OCI-LY3 (cell line): ENCODE data around the gene LAIR2.

Experiments
- EZH2phosphoT487 ChIP-seq: fragments of 200-600 bp; shearing (Covaris generic); IDR thresholded peaks from 2 replicates; pipeline ENCODE4 v1.6.1; 2018; ENCODE audit warnings: antibody characterized with exemption, mixed run types, low read depth
- TF ChIP-seq, protein P1 (sequence below): fragments of 200-600, 300-600 bp; sonication (generic); IDR thresholded peaks from 2 replicates; pipeline ENCODE4 v1.5.1; 2014; ENCODE audit warnings: antibody characterized with exemption, low read length, low read depth

- TF ChIP-seq, protein P1, sequence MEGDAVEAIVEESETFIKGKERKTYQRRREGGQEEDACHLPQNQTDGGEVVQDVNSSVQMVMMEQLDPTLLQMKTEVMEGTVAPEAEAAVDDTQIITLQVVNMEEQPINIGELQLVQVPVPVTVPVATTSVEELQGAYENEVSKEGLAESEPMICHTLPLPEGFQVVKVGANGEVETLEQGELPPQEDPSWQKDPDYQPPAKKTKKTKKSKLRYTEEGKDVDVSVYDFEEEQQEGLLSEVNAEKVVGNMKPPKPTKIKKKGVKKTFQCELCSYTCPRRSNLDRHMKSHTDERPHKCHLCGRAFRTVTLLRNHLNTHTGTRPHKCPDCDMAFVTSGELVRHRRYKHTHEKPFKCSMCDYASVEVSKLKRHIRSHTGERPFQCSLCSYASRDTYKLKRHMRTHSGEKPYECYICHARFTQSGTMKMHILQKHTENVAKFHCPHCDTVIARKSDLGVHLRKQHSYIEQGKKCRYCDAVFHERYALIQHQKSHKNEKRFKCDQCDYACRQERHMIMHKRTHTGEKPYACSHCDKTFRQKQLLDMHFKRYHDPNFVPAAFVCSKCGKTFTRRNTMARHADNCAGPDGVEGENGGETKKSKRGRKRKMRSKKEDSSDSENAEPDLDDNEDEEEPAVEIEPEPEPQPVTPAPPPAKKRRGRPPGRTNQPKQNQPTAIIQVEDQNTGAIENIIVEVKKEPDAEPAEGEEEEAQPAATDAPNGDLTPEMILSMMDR: no peak
- TF ChIP-seq EZH2phosphoT487: no peak
Observed at GRCh38 chr19:54459282-54460229, 43.1 kb upstream of the LAIR2 start.
